ENCODE data around the gene ZNF705A.
"Not testable (repeated sequence)": the region's sequence is repeated elsewhere in the genome, so short reads cannot be mapped to it uniquely, and the experiment has no call there.

The ZNF705A gene

GRCh38 chr12:8143261-8143660 lies 13.6 kb upstream of the ZNF705A start:
- no peak overlapping the region for H3K27ac ChIP-seq (ENCODE audit: low read depth, low read length)
- no peaks in the 10 kb centered on the region for H3K36me3 ChIP-seq (ENCODE audit: control insufficient read depth in 1 of 2, insufficient read depth in 2 of 2, low read length in 2 of 2)
- H3K9ac ChIP-seq (ENCODE audit: low read depth in 1 of 2, low read length in 2 of 2), result no peak overlapping the region
- no peaks in the 10 kb centered on the region for H3K4me1 ChIP-seq (ENCODE audit: control insufficient read depth in 1 of 2, insufficient read depth in 2 of 2, low read length in 2 of 2)
- no peaks in the 10 kb centered on the region for H3K27me3 ChIP-seq (ENCODE audit: control insufficient read depth in 1 of 2, insufficient read depth in 2 of 2, low read length in 2 of 2)
- peaks cover 0 to 3% of the 10 kb centered on the region in 2 donors for H3K9me3 ChIP-seq (ENCODE audit: control insufficient read depth in 1 of 2, low read length in 2 of 2)
- no peak overlapping the region for H3K4me3 ChIP-seq (ENCODE audit: low read depth in 1 of 2, low read length in 2 of 2)

- H3K4me3 ChIP-seq (ENCODE audit: low read depth in 1 of 2, low read length in 2 of 2), result no peak overlapping the region
Measured at GRCh38 chr12:8145754-8146441, 10.9 kb upstream of the ZNF705A start.

GRCh38 chr12:8146442-8146771 lies 10.4 kb upstream of the ZNF705A start:
- no peak overlapping the region for H3K4me3 ChIP-seq (ENCODE audit: low read depth in 1 of 2, low read length in 2 of 2)
- H3K27ac ChIP-seq (ENCODE audit: low read depth, low read length), result peak overlapping the region; percentile 10
- no peaks in the 10 kb centered on the region for H3K4me1 ChIP-seq (ENCODE audit: control insufficient read depth in 1 of 2, insufficient read depth in 2 of 2, low read length in 2 of 2)
- H3K9ac ChIP-seq (ENCODE audit: low read depth in 1 of 2, low read length in 2 of 2), result no peak overlapping the region
- peaks cover 0 to 3% of the 10 kb centered on the region in 2 donors for H3K9me3 ChIP-seq (ENCODE audit: control insufficient read depth in 1 of 2, low read length in 2 of 2)
- no peaks in the 10 kb centered on the region for H3K36me3 ChIP-seq (ENCODE audit: control insufficient read depth in 1 of 2, insufficient read depth in 2 of 2, low read length in 2 of 2)
- no peaks in the 10 kb centered on the region for H3K27me3 ChIP-seq (ENCODE audit: control insufficient read depth in 1 of 2, insufficient read depth in 2 of 2, low read length in 2 of 2)

More at GRCh38 chr12:8145754-8146441, 10.9 kb upstream of the ZNF705A start:
- H3K4me1 ChIP-seq (ENCODE audit: control insufficient read depth in 1 of 2, insufficient read depth in 2 of 2, low read length in 2 of 2), result no peaks in the 10 kb centered on the region
- no peaks in the 10 kb centered on the region for H3K36me3 ChIP-seq (ENCODE audit: control insufficient read depth in 1 of 2, insufficient read depth in 2 of 2, low read length in 2 of 2)
- H3K27ac ChIP-seq (ENCODE audit: low read depth, low read length), result peak overlapping the region; percentile 10
- H3K27me3 ChIP-seq (ENCODE audit: control insufficient read depth in 1 of 2, insufficient read depth in 2 of 2, low read length in 2 of 2), result no peaks in the 10 kb centered on the region
- peaks cover 0 to 3% of the 10 kb centered on the region in 2 donors for H3K9me3 ChIP-seq (ENCODE audit: control insufficient read depth in 1 of 2, low read length in 2 of 2)
- no peak overlapping the region for H3K9ac ChIP-seq (ENCODE audit: low read depth in 1 of 2, low read length in 2 of 2)

GRCh38 chr12:8154526-8154925 lies 2.3 kb upstream of the ZNF705A start:
- H3K9me3 ChIP-seq (ENCODE audit: control insufficient read depth in 1 of 2, low read length in 2 of 2), result no peaks in the 10 kb centered on the region
- no peak overlapping the region for H3K4me3 ChIP-seq (ENCODE audit: low read depth in 1 of 2, low read length in 2 of 2)
- no peak overlapping the region for H3K9ac ChIP-seq (ENCODE audit: low read depth in 1 of 2, low read length in 2 of 2)
- no peaks in the 10 kb centered on the region for H3K4me1 ChIP-seq (ENCODE audit: control insufficient read depth in 1 of 2, insufficient read depth in 2 of 2, low read length in 2 of 2)
- H3K27me3 ChIP-seq (ENCODE audit: control insufficient read depth in 1 of 2, insufficient read depth in 2 of 2, low read length in 2 of 2), result no peaks in the 10 kb centered on the region
- H3K36me3 ChIP-seq (ENCODE audit: control insufficient read depth in 1 of 2, insufficient read depth in 2 of 2, low read length in 2 of 2), result no peaks in the 10 kb centered on the region
- H3K27ac ChIP-seq (ENCODE audit: low read depth, low read length), result no peak overlapping the region

GRCh38 chr12:8156416-8156815 lies 399 bp upstream of the ZNF705A start:
- no peaks in the 10 kb centered on the region for H3K27me3 ChIP-seq (ENCODE audit: control insufficient read depth in 1 of 2, insufficient read depth in 2 of 2, low read length in 2 of 2)
- no peaks in the 10 kb centered on the region for H3K36me3 ChIP-seq (ENCODE audit: control insufficient read depth in 1 of 2, insufficient read depth in 2 of 2, low read length in 2 of 2)
- no peak overlapping the region for H3K27ac ChIP-seq (ENCODE audit: low read depth, low read length)
- H3K4me1 ChIP-seq (ENCODE audit: control insufficient read depth in 1 of 2, insufficient read depth in 2 of 2, low read length in 2 of 2), result no peaks in the 10 kb centered on the region
- no peak overlapping the region for H3K9ac ChIP-seq (ENCODE audit: low read depth in 1 of 2, low read length in 2 of 2)
- no peaks in the 10 kb centered on the region for H3K9me3 ChIP-seq (ENCODE audit: control insufficient read depth in 1 of 2, low read length in 2 of 2)
- no peak overlapping the region for H3K4me3 ChIP-seq (ENCODE audit: low read depth in 1 of 2, low read length in 2 of 2)

GRCh38 chr12:8157484-8158198 lies 826 bp downstream of the ZNF705A start:
- H3K9me3 ChIP-seq (ENCODE audit: control insufficient read depth in 1 of 2, low read length in 2 of 2), result no peaks in the 10 kb centered on the region
- no peak overlapping the region for H3K27ac ChIP-seq (ENCODE audit: low read depth, low read length)

GRCh38 chr12:8172911-8173310 lies 16.1 kb downstream of the ZNF705A start:
- H3K27me3 ChIP-seq (ENCODE audit: control insufficient read depth in 1 of 2, insufficient read depth in 2 of 2, low read length in 2 of 2); H3K4me1 ChIP-seq (ENCODE audit: control insufficient read depth in 1 of 2, insufficient read depth in 2 of 2, low read length in 2 of 2); H3K27ac ChIP-seq (ENCODE audit: low read depth, low read length); H3K9ac ChIP-seq (ENCODE audit: low read depth in 1 of 2, low read length in 2 of 2); H3K4me3 ChIP-seq (ENCODE audit: low read depth in 1 of 2, low read length in 2 of 2); H3K36me3 ChIP-seq (ENCODE audit: control insufficient read depth in 1 of 2, insufficient read depth in 2 of 2, low read length in 2 of 2); H3K9me3 ChIP-seq (ENCODE audit: control insufficient read depth in 1 of 2, low read length in 2 of 2): not testable (repeated sequence)

More at GRCh38 chr12:8157484-8158198, 826 bp downstream of the ZNF705A start:
- Histone ChIP-seq H3K4me1 (ENCODE audit: control insufficient read depth in 1 of 2, insufficient read depth in 2 of 2, low read length in 2 of 2) (no peaks in the 10 kb centered on the region), H3K4me3 (ENCODE audit: low read depth in 1 of 2, low read length in 2 of 2) (no peak overlapping the region), H3K27me3 (ENCODE audit: control insufficient read depth in 1 of 2, insufficient read depth in 2 of 2, low read length in 2 of 2) (no peaks in the 10 kb centered on the region), H3K36me3 (ENCODE audit: control insufficient read depth in 1 of 2, insufficient read depth in 2 of 2, low read length in 2 of 2) (no peaks in the 10 kb centered on the region), H3K9ac (ENCODE audit: low read depth in 1 of 2, low read length in 2 of 2) (no peak overlapping the region)

GRCh38 chr12:8179989-8180585 lies 23.3 kb downstream of the ZNF705A start:
- peak overlapping the region; percentile 51 to 60 for H3K4me3 ChIP-seq (ENCODE audit: low read depth in 1 of 2, low read length in 2 of 2)
- H3K27ac ChIP-seq (ENCODE audit: low read depth, low read length), result not testable (repeated sequence)

GRCh38 chr12:8181271-8181670 lies 24.5 kb downstream of the ZNF705A start:
- not testable (repeated sequence) for H3K27ac ChIP-seq (ENCODE audit: low read depth, low read length); H3K4me3 ChIP-seq (ENCODE audit: low read depth in 1 of 2, low read length in 2 of 2); H3K9me3 ChIP-seq (ENCODE audit: control insufficient read depth in 1 of 2, low read length in 2 of 2); H3K36me3 ChIP-seq (ENCODE audit: control insufficient read depth in 1 of 2, insufficient read depth in 2 of 2, low read length in 2 of 2); H3K9ac ChIP-seq (ENCODE audit: low read depth in 1 of 2, low read length in 2 of 2); H3K4me1 ChIP-seq (ENCODE audit: control insufficient read depth in 1 of 2, insufficient read depth in 2 of 2, low read length in 2 of 2); H3K27me3 ChIP-seq (ENCODE audit: control insufficient read depth in 1 of 2, insufficient read depth in 2 of 2, low read length in 2 of 2)

More at GRCh38 chr12:8179989-8180585, 23.3 kb downstream of the ZNF705A start:
- not testable (repeated sequence) for H3K36me3 ChIP-seq (ENCODE audit: control insufficient read depth in 1 of 2, insufficient read depth in 2 of 2, low read length in 2 of 2); H3K4me1 ChIP-seq (ENCODE audit: control insufficient read depth in 1 of 2, insufficient read depth in 2 of 2, low read length in 2 of 2); H3K9me3 ChIP-seq (ENCODE audit: control insufficient read depth in 1 of 2, low read length in 2 of 2); H3K9ac ChIP-seq (ENCODE audit: low read depth in 1 of 2, low read length in 2 of 2); H3K27me3 ChIP-seq (ENCODE audit: control insufficient read depth in 1 of 2, insufficient read depth in 2 of 2, low read length in 2 of 2)

GRCh38 chr12:8182923-8183322 lies 26.1 kb downstream of the ZNF705A start:
- H3K9ac ChIP-seq (ENCODE audit: low read depth in 1 of 2, low read length in 2 of 2); H3K9me3 ChIP-seq (ENCODE audit: control insufficient read depth in 1 of 2, low read length in 2 of 2): not testable (repeated sequence)

More at GRCh38 chr12:8182923-8183322, 26.1 kb downstream of the ZNF705A start:
- not testable (repeated sequence) for H3K4me1 ChIP-seq (ENCODE audit: control insufficient read depth in 1 of 2, insufficient read depth in 2 of 2, low read length in 2 of 2); H3K27ac ChIP-seq (ENCODE audit: low read depth, low read length); H3K27me3 ChIP-seq (ENCODE audit: control insufficient read depth in 1 of 2, insufficient read depth in 2 of 2, low read length in 2 of 2); H3K36me3 ChIP-seq (ENCODE audit: control insufficient read depth in 1 of 2, insufficient read depth in 2 of 2, low read length in 2 of 2); H3K4me3 ChIP-seq (ENCODE audit: low read depth in 1 of 2, low read length in 2 of 2)
